Upper lobe of left lung (tissue), 4 donors: ENCODE data around the gene CPB2.

Source experiments
- CTCF ChIP-seq, 6 experiments: fragments of 450-650 bp in 4 of 6; fragments of 200-600 bp in 2 of 6; sonication (generic) in 2 of 6; IDR thresholded peaks; one replicate each; pipeline ENCODE4 v1.5.1; 2016 to 2019; ENCODE audit warnings: antibody characterized with exemption in 6 of 6
- POLR2A ChIP-seq, 4 donors: fragments of 450-650 bp; IDR thresholded peaks; one replicate each; pipeline ENCODE4 v1.5.1; 2016 to 2017; ENCODE audit warnings: antibody characterized with exemption in 4 of 4, mild to moderate bottlenecking in 2 of 4
- POLR2AphosphoS5 ChIP-seq, 2 donors: sonication (generic); formaldehyde crosslinking; IDR thresholded peaks; one replicate each; pipeline ENCODE4 v1.5.1; 2017; ENCODE audit warnings: antibody characterized with exemption in 2 of 2

GRCh38 chr13:46101484-46102254 lies 3.2 kb downstream of the CPB2 start:
- TF ChIP-seq CTCF (IDR thresholded peaks at IDR 0.05) (no peak), POLR2A (IDR thresholded peaks at IDR 0.05) (no peak), POLR2AphosphoS5 (IDR thresholded peaks at IDR 0.05) (no peak)
